Kidney (tissue), 14 donors: Measurements from ENCODE around the gene ADTRP. TPM values are rescaled to one million over a fixed set of nuclear protein-coding genes. Genes with fewer than 3 reads are reported as not detected.
A peak's percentile ranks its signal among the peaks of the same experiment; 100 is the strongest.

ENCODE experiments used
- DNase-seq, 5 donors: peaks; one replicate each; pipeline ENCODE4 v3.0.0-alpha.2; 2013 to 2020
- FAIRE-seq: peaks from 2 replicates; lab custom pipeline; 2012; peaks lifted over from hg19 to GRCh38; lab: Jason Lieb, UNC
- H3K27ac ChIP-seq, 2 donors: one replicate each; pipeline ENCODE4 v1.7.0; 2013; ENCODE audit warnings: low read depth in 2 of 2, low read length in 2 of 2, inconsistent platforms in 1 of 2
- H3K27me3 ChIP-seq: one replicate; pipeline ENCODE4 v1.7.1; 2013; ENCODE audit warnings: low read length, inconsistent platforms; ENCODE audit not compliant: control insufficient read depth, insufficient read depth
- H3K36me3 ChIP-seq, 3 donors: one replicate each; pipeline versions ENCODE4 v1.7.0 to v1.7.1; 2013; ENCODE audit warnings: low read length in 3 of 3, control low read depth in 1 of 3, inconsistent platforms in 1 of 3; ENCODE audit not compliant: insufficient read depth in 3 of 3, control insufficient read depth in 2 of 3
- H3K4me1 ChIP-seq, 3 donors: one replicate each; pipeline versions ENCODE4 v1.7.0 to v1.7.1; 2013; ENCODE audit warnings: low read length in 3 of 3, inconsistent platforms in 1 of 3, low read depth in 1 of 3; ENCODE audit not compliant: control insufficient read depth in 2 of 3, insufficient read depth in 2 of 3
- H3K4me3 ChIP-seq, 3 donors: one replicate each; pipeline versions ENCODE4 v1.7.0 to v1.8.1; 2013; ENCODE audit warnings: low read length in 3 of 3, control low read depth in 1 of 3, inconsistent platforms in 1 of 3
- H3K9ac ChIP-seq, 3 donors: one replicate each; pipeline versions ENCODE4 v1.7.0 to v1.7.1; 2013; ENCODE audit warnings: low read length in 3 of 3, control low read depth in 1 of 3, inconsistent platforms in 1 of 3
- H3K9me3 ChIP-seq, 3 donors: one replicate each; pipeline versions ENCODE4 v1.7.0 to v1.7.1; 2013; ENCODE audit warnings: low read length in 3 of 3, control low read depth in 1 of 3, inconsistent platforms in 1 of 3; ENCODE audit not compliant: control insufficient read depth in 2 of 3, insufficient read depth in 1 of 3
- intact Hi-C: fragments of 100-400 bp; cut with DNase I; formaldehyde crosslinking; loops from one replicate; pipeline ENCODE4 v1.11.1; 2022
- polyA plus RNA-seq: library from polyadenylated mRNA; stranded (reverse); fragments of 350-450 nt; fragmentation: Illumina TruSeq; extraction: RNeasy Lipid Tissue Mini Kit (QIAGEN cat#74804); gene quantifications from one replicate; pipeline ENCODE4 v1.2.3, GENCODE V29; 2014; ENCODE audit warnings: low read depth, low replicate concordance; ENCODE audit not compliant: insufficient read depth
- total RNA-seq: library from RNA; stranded (reverse); fragmentation: NEBNext Ultra II Directional; extraction: Animal tissue kit (Norgen Biotek cat#: 25700); gene quantifications from one replicate; pipeline ENCODE4 v1.2.1, GENCODE V29; 2021
- TF ChIP-seq, protein P1 (sequence below): IDR thresholded peaks from 3 replicates; pipeline ENCODE4 v1.5.1; 2012; ENCODE audit warnings: mild to moderate bottlenecking, moderate library complexity, borderline replicate concordance; ENCODE audit not compliant: insufficient read depth; ENCODE audit errors: extremely low read depth
- donor health status: control.
- donor health status: control.
- donor health status: control.
- donor health status: control.
- donor health status: control.
- donor health status: DM: yes; HTN: yes; CAD: no.
- donor health status: Normal renal cell carcinoma (clear cell type).

ADTRP gene
- total and polyA plus RNA-seq, 2 donors from 2014 or later: 2.7 to 5.9 TPM

DNA sequence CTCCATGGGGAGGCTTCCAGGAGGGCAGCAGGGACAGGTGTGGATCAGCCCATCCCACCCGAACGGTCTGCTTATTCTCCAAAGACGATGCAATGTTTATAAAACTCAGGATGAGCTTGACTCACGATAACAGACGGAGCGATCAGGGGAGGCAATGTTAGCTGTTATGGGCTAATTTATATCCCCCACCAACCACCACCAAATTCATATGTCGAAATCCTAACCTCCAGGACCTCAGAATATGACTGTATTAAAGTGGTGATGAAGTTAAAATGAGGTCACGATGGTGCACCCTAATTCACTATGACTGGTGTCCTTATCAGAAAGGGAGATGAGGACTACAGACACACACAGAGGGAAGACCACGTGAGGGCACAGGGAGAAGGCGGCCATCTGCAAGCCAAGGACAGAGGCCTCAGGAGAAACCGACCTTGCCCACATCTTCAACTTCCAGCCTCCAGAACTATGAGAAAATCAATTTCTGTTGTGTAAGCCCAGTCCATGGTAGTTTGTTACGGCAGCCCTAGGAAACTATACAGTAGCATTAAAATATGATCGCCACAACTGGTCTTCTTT is 7.0 kb downstream of the ADTRP start:
- H3K36me3 ChIP-seq: no peaks in the 10 kb centered on the region
- H3K4me1 ChIP-seq: peaks cover 0 to 9% (median 0%) of the 10 kb centered on the region in 3 donors
- H3K9me3 ChIP-seq: no peaks in the 10 kb centered on the region
- peak overlapping the region in 1 of 2 donors; percentile 91 for H3K27ac ChIP-seq
- H3K27me3 ChIP-seq: no peaks in the 10 kb centered on the region
- FAIRE-seq: no peak
- intact Hi-C loops: no loop called here
- no peak overlapping the region for H3K9ac ChIP-seq
- DNase-seq: no peak
- H3K4me3 ChIP-seq: no peak overlapping the region
- TF ChIP-seq, protein P1, sequence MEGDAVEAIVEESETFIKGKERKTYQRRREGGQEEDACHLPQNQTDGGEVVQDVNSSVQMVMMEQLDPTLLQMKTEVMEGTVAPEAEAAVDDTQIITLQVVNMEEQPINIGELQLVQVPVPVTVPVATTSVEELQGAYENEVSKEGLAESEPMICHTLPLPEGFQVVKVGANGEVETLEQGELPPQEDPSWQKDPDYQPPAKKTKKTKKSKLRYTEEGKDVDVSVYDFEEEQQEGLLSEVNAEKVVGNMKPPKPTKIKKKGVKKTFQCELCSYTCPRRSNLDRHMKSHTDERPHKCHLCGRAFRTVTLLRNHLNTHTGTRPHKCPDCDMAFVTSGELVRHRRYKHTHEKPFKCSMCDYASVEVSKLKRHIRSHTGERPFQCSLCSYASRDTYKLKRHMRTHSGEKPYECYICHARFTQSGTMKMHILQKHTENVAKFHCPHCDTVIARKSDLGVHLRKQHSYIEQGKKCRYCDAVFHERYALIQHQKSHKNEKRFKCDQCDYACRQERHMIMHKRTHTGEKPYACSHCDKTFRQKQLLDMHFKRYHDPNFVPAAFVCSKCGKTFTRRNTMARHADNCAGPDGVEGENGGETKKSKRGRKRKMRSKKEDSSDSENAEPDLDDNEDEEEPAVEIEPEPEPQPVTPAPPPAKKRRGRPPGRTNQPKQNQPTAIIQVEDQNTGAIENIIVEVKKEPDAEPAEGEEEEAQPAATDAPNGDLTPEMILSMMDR: no peak

DNA sequence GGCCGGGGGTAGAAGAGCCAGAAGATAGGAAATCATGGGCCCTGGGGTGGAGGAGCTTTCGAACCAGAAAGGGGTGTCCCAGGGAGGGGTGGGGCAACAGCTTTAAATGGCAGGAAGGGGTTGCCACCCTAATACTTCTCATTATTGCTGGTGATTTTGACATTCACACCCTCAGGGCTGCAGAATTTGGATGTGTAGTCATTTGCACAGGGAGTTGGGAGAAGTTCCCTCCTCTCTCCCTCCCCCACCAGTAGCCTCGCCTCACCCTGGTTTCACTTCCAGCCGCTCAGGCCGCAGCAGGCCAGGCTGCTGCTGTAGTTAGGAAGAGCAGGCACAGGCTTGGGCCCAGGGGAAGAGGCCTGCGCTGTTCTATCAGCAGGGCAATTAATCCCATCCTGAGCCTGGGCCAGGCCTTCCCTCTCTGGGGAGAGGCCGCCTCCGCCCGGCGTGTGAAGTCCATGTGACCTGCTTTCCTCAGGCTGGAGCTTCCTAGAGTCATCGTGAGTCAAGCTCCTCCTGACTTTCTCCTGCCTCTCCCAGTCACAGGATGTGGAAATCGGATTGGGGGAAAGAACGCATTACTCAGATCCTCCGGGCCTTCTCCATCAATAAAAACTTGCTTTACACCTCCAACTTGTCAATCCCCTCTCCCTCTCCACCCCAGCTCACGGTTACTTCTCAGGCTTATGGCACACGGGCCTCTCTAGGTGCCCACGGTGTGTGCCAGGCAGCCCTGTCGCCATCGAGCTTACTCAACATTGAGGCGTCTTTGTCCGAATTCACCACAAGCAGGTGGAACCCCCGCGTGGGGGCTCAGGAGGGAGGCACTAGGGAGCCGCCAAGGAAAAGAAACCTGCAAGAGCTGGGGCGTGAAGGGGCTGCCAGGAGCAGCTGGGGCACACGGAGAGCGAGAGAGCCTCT is 7.8 kb downstream of the ADTRP start:
- Histone ChIP-seq H3K27me3 (no peaks in the 10 kb centered on the region), H3K4me1 (peaks cover 0 to 9% (median 0%) of the 10 kb centered on the region in 3 donors), H3K9ac (peak overlapping the region in 1 of 3 donors; percentile 24), H3K36me3 (no peaks in the 10 kb centered on the region), H3K4me3 (no peak overlapping the region), H3K27ac (peak overlapping the region; percentile 51 to 91), H3K9me3 (no peaks in the 10 kb centered on the region)
- FAIRE-seq (no peak), DNase-seq (peak; percentile 24 to 97 (median 48))
- TF ChIP-seq, protein P1: no peak
- intact Hi-C loops: no loop called here

DNA sequence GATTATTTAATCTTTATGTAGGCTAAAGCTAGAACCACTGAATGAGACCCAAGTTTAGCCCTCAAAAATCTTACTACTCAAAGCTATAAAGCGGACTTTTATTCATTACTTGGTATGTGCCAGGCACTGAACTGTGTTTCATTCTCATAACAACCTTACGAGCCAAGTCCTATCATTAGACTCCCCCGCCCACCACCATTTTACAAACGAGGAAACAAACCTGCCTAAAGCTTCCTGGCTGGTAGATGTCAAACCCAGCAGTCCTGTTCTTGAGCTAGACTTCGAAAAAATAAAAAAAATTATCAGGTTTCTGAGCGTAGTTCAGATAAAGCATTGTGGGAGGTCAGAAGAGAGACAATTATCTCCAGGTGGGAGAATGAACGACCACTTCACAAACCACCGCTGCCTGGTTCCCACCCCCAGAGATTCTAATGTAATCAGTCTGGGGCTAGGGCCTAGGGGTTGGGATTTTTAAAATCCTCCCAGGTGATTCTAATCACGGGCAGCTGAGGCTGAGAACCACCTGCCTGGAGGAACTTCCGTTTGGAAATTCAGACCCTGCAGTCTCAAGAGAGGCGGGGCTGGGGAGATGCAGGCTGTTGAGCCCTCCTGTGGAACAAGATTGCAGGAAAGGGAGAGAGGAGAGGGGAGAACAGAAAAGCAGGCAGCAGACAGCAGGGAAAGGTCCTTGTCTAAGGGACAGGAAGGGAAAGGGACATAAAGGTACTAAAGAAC is 8.6 kb downstream of the ADTRP start:
- peaks cover 0 to 9% (median 0%) of the 10 kb centered on the region in 3 donors for H3K4me1 ChIP-seq
- no peaks in the 10 kb centered on the region for H3K27me3 ChIP-seq
- no peaks in the 10 kb centered on the region for H3K36me3 ChIP-seq
- intact Hi-C loops: no loop called here
- TF ChIP-seq, protein P1: no peak
- H3K4me3 ChIP-seq: no peak overlapping the region
- H3K27ac ChIP-seq: peak overlapping the region; percentile 10 to 34
- FAIRE-seq: no peak
- peak in 3 of 5 donors; percentile 20 to 34 (median 33) for DNase-seq
- no peaks in the 10 kb centered on the region for H3K9me3 ChIP-seq
- H3K9ac ChIP-seq: peak overlapping the region in 1 of 3 donors; percentile 24
